H9 (cell line): Measurements from ENCODE around the gene INO80B. TPM values are rescaled to one million over a fixed set of nuclear protein-coding genes. Genes with fewer than 3 reads are reported as not detected.

ENCODE experiments used
- DNase-seq: peaks from one replicate; pipeline ENCODE4 v3.0.0-alpha.2; 2017
- H2AFZ ChIP-seq: one replicate; pipeline ENCODE4 v1.6.1; 2013; ENCODE audit warnings: mild to moderate bottlenecking, low read length, control low read depth, moderate library complexity
- H2AK5ac ChIP-seq: 2 replicates; pipeline ENCODE4 v1.6.1; 2013; ENCODE audit warnings: low read length, control low read depth, mixed read lengths; ENCODE audit not compliant: insufficient read length
- H2BK120ac ChIP-seq: one replicate; pipeline ENCODE4 v1.6.1; 2013; ENCODE audit warnings: low read depth, mild to moderate bottlenecking, low read length, control low read depth, inconsistent platforms; ENCODE audit not compliant: poor library complexity, severe bottlenecking
- H2BK12ac ChIP-seq: 2 replicates; pipeline ENCODE4 v1.6.1; 2013; ENCODE audit warnings: low read length, control low read depth, mixed read lengths, low read depth; ENCODE audit not compliant: insufficient read length
- H2BK15ac ChIP-seq: 2 replicates; pipeline ENCODE4 v1.6.1; 2013; ENCODE audit warnings: low read depth, low read length, control low read depth
- H2BK20ac ChIP-seq: one replicate; pipeline ENCODE4 v1.6.1; 2013; ENCODE audit warnings: low read depth, mild to moderate bottlenecking, low read length, control low read depth, inconsistent platforms; ENCODE audit not compliant: poor library complexity, severe bottlenecking
- H2BK5ac ChIP-seq: 2 replicates; pipeline ENCODE4 v1.6.1; 2013; ENCODE audit warnings: low read length, control low read depth, mixed read lengths; ENCODE audit not compliant: insufficient read length
- H3K14ac ChIP-seq: 2 replicates; pipeline ENCODE4 v1.6.1; 2013; ENCODE audit warnings: low read length, control low read depth; ENCODE audit not compliant: insufficient read depth
- H3K18ac ChIP-seq: 2 replicates; pipeline ENCODE4 v1.6.1; 2013; ENCODE audit warnings: low read depth, mild to moderate bottlenecking, mixed read lengths, low read length, control low read depth; ENCODE audit not compliant: insufficient read length
- H3K23ac ChIP-seq: 2 replicates; pipeline ENCODE4 v1.6.1; 2013; ENCODE audit warnings: low read length, control low read depth, mixed read lengths, low read depth; ENCODE audit not compliant: insufficient read length
- H3K23me2 ChIP-seq: 2 replicates; pipeline ENCODE4 v1.6.1; 2013; ENCODE audit warnings: low read depth, mild to moderate bottlenecking, mixed read lengths, low read length, control low read depth; ENCODE audit not compliant: insufficient read length, poor library complexity, severe bottlenecking
- H3K27ac ChIP-seq: 2 replicates; pipeline ENCODE4 v1.5.1; 2013; ENCODE audit warnings: low read length, control low read depth, mixed read lengths, low read depth; ENCODE audit not compliant: insufficient read length
- H3K27me3 ChIP-seq: 2 replicates; pipeline ENCODE4 v1.6.1; 2013; ENCODE audit warnings: low read length, control low read depth, inconsistent platforms; ENCODE audit not compliant: insufficient read depth
- H3K4ac ChIP-seq: 2 replicates; pipeline ENCODE4 v1.6.1; 2013; ENCODE audit warnings: low read depth, mild to moderate bottlenecking, control low read depth, inconsistent platforms, low read length, moderate library complexity
- H3K4me1 ChIP-seq: 2 replicates; pipeline ENCODE4 v1.6.1; 2013; ENCODE audit warnings: low read length, control low read depth, inconsistent platforms; ENCODE audit not compliant: insufficient read depth
- H3K4me2 ChIP-seq: 2 replicates; pipeline ENCODE4 v1.6.1; 2013; ENCODE audit warnings: low read length, control low read depth, mixed read lengths; ENCODE audit not compliant: insufficient read length, insufficient read depth
- H3K56ac ChIP-seq: 2 replicates; pipeline ENCODE4 v1.6.1; 2013; ENCODE audit warnings: low read depth, mild to moderate bottlenecking, mixed read lengths, low read length, control low read depth; ENCODE audit not compliant: insufficient read length
- H3K79me1 ChIP-seq: 2 replicates; pipeline ENCODE4 v1.6.1; 2013; ENCODE audit warnings: low read depth, mild to moderate bottlenecking, moderate library complexity, low read length, control low read depth, inconsistent platforms; ENCODE audit not compliant: insufficient read depth, poor library complexity, severe bottlenecking
- H3K79me2 ChIP-seq: 2 replicates; pipeline ENCODE4 v1.6.1; 2013; ENCODE audit warnings: low read length, control low read depth, inconsistent platforms; ENCODE audit not compliant: insufficient read depth
- H3K9ac ChIP-seq: 2 replicates; pipeline ENCODE4 v1.6.1; 2013; ENCODE audit warnings: low read length, control low read depth, mixed read lengths; ENCODE audit not compliant: insufficient read length; ENCODE audit errors: extremely low read depth
- H3K9me3 ChIP-seq: one replicate; pipeline ENCODE4 v1.6.1; 2013; ENCODE audit warnings: low read depth, low read length, inconsistent platforms; ENCODE audit not compliant: control insufficient read depth
- H3T11ph ChIP-seq: one replicate; pipeline ENCODE4 v1.6.1; 2013; ENCODE audit warnings: mild to moderate bottlenecking, low read length, control low read depth, inconsistent platforms
- H4K20me1 ChIP-seq: one replicate; pipeline ENCODE4 v1.6.1; 2013; ENCODE audit not compliant: control insufficient read depth, insufficient read length, insufficient read depth
- H4K5ac ChIP-seq: 2 replicates; pipeline ENCODE4 v1.6.1; 2013; ENCODE audit warnings: low read depth, mild to moderate bottlenecking, mixed read lengths, low read length, control low read depth; ENCODE audit not compliant: insufficient read length
- H4K8ac ChIP-seq: replicated peaks from 2 replicates; pipeline ENCODE4 v1.6.1; 2013; ENCODE audit warnings: low read length, control low read depth, mixed read lengths, low read depth; ENCODE audit not compliant: insufficient read length
- H4K91ac ChIP-seq: 2 replicates; pipeline ENCODE4 v1.6.1; 2013; ENCODE audit warnings: low read depth, mild to moderate bottlenecking, moderate library complexity, mixed read lengths, low read length, control low read depth; ENCODE audit not compliant: insufficient read length
- H3K27ac Mint-ChIP-seq, 3 experiments: 2 replicates in 2 of 3; 3 replicates in 1 of 3; pipeline ENCODE4 v1.8.0; 2020 to 2021; ENCODE audit warnings: mixed read lengths in 3 of 3, mild to moderate bottlenecking in 1 of 3, moderate library complexity in 1 of 3
- H3K27me3 Mint-ChIP-seq: 2 replicates; pipeline ENCODE4 v1.8.0; 2021; ENCODE audit warnings: low read depth, mild to moderate bottlenecking, moderate library complexity, mixed read lengths
- H3K36me3 Mint-ChIP-seq, 3 experiments: 2 replicates in 2 of 3; 3 replicates in 1 of 3; pipeline ENCODE4 v1.8.0; 2020 to 2021; ENCODE audit warnings: low read depth in 3 of 3, mixed read lengths in 3 of 3; ENCODE audit not compliant: insufficient read depth in 1 of 3
- H3K4me1 Mint-ChIP-seq, 2 experiments: 2 replicates each; pipeline ENCODE4 v1.8.0; 2020; ENCODE audit warnings: mixed read lengths in 2 of 2
- H3K4me3 Mint-ChIP-seq, 2 experiments: 2 replicates in 1 of 2; 3 replicates in 1 of 2; pipeline ENCODE4 v1.8.0; 2020 to 2021; ENCODE audit warnings: mild to moderate bottlenecking in 2 of 2, mixed read lengths in 2 of 2, moderate library complexity in 1 of 2
- H3K9me3 Mint-ChIP-seq, 2 experiments: 2 replicates in 1 of 2; 3 replicates in 1 of 2; pipeline ENCODE4 v1.8.0; 2020; ENCODE audit warnings: mild to moderate bottlenecking in 2 of 2, mixed read lengths in 2 of 2, moderate library complexity in 1 of 2
- WGBS: extraction: QIAGEN DNeasy Blood & Tissue Kit; methylation state at CpG from one replicate; pipeline ENCODE4 v1.1.7; 2013; ENCODE audit warnings: missing lambda C conversion rate, low lambda C conversion rate, mixed read lengths; ENCODE audit not compliant: insufficient read length; ENCODE audit errors: extremely low coverage; 5-methylcytosine and 5-hydroxymethylcytosine counted together
- total RNA-seq: library from RNA; stranded (reverse); gene quantifications from 2 replicates; pipeline ENCODE4 v1.2.1, GENCODE V29; 2021
- TF ChIP-seq, protein P1 (sequence below): fragments of 200-600 bp; sonication (generic); conservative IDR thresholded peaks from 3 replicates; pipeline ENCODE4 v1.8.0; 2021; ENCODE audit warnings: antibody characterized with exemption, mild to moderate bottlenecking

INO80B gene
- total RNA-seq, 1 experiment from 2014 or later, result 17.6 TPM

DNA sequence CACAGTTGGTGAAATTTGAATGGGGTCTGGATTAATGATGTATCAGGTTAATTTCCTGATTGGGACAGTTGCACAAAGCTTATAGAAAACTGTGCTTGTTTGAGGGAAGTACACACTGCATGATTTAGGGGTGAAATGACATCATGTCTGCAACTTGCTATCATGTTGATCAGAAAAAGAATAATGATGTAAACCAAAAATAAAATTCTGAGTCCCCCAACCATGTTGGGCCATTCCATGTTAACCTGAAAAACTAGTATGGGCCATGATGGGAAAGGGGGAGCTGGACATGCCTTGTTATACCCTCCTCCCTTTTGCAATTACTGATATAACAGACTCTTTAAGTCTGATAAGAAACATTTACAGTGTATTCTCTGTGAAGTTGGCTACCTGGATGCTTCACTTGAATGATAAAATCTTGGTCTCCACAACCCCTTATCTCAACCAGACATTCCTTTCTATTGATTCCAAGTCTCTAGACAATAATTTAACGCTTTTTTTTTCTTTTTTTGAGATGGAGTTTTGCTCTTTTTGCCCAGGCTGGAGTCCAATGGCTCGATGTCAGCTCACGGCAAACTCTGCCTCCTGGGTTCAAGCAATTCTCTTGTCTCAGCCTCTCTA, 4.2 kb upstream of the INO80B start:
- Histone ChIP-seq H2AK5ac (no peak overlapping the region), H3K27me3 (no peaks in the 10 kb centered on the region), H3K56ac (no peak overlapping the region), H3K9me3 (no peaks in the 10 kb centered on the region), H4K8ac (no peak overlapping the region), H4K91ac (no peak overlapping the region), H3K79me1 (no peaks in the 10 kb centered on the region), H2BK15ac (no peak overlapping the region), H2BK20ac (no peak overlapping the region), H3K23ac (no peak overlapping the region), H3K79me2 (no peaks in the 10 kb centered on the region), H3T11ph (no peak overlapping the region), H2BK12ac (no peak overlapping the region), H2BK5ac (no peak overlapping the region), H4K20me1 (no peaks in the 10 kb centered on the region), H2BK120ac (no peak overlapping the region), H3K18ac (no peak overlapping the region), H3K14ac (no peak overlapping the region), H3K4ac (no peak overlapping the region), H3K23me2 (peaks cover 5% of the 10 kb centered on the region), H2AFZ (no peak overlapping the region), H3K4me1 (no peaks in the 10 kb centered on the region), H3K27ac (no peak overlapping the region), H4K5ac (no peak overlapping the region), H3K4me2 (no peak overlapping the region), H3K9ac (no peak overlapping the region)
- peaks cover 5% of the 10 kb centered on the region for H3K27me3 Mint-ChIP-seq
- no peaks in the 10 kb centered on the region for H3K36me3 Mint-ChIP-seq
- no peaks in the 10 kb centered on the region for H3K9me3 Mint-ChIP-seq
- WGBS, result no CpG with 5 or more reads among the region's 3 CpGs
- TF ChIP-seq, protein P1, sequence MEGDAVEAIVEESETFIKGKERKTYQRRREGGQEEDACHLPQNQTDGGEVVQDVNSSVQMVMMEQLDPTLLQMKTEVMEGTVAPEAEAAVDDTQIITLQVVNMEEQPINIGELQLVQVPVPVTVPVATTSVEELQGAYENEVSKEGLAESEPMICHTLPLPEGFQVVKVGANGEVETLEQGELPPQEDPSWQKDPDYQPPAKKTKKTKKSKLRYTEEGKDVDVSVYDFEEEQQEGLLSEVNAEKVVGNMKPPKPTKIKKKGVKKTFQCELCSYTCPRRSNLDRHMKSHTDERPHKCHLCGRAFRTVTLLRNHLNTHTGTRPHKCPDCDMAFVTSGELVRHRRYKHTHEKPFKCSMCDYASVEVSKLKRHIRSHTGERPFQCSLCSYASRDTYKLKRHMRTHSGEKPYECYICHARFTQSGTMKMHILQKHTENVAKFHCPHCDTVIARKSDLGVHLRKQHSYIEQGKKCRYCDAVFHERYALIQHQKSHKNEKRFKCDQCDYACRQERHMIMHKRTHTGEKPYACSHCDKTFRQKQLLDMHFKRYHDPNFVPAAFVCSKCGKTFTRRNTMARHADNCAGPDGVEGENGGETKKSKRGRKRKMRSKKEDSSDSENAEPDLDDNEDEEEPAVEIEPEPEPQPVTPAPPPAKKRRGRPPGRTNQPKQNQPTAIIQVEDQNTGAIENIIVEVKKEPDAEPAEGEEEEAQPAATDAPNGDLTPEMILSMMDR, result no peak
- no peak overlapping the region; a peak in 1 of 5 replicates for H3K4me3 Mint-ChIP-seq
- DNase-seq, result no peak
- H3K27ac Mint-ChIP-seq, result no peak overlapping the region; a peak in 1 of 7 replicates
- H3K4me1 Mint-ChIP-seq, result peaks cover 8 to 13% of the 10 kb centered on the region in 2 experiments
